Stimulated activated CD4-positive, alpha-beta T cell treated with anti-CD3 and anti-CD28 coated beads, Interleukin-2, amount 100 ng/mL, for 48 hours (primary cell): ENCODE measurements around the gene APH1A.
"Not testable (repeated sequence)": the region's sequence is repeated elsewhere in the genome, so short reads cannot be mapped to it uniquely, and the experiment has no call there.

Experiments
- DNase-seq, 2 donors: peaks; one replicate each; pipeline ENCODE4 v3.0.0-alpha.2; 2020

The APH1A gene

DNA sequence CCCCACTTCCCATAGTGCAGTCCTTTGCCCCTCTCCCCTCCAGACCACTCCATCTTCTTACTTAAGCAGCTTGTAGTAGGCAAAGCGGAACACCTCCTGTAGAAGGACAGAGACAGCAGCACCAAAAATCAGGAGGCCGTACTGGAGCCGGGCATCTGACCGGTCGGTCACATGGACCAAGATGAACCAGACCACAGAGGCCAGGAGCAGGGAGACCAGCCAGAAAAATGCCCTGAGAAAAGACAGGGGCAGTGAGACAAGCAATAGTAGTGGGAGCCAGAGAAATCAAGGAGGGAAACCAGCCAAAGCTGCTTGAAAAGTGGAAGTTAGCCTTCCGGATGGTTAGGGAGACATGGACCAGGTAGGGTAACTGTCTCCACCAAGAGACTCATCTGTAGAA lies 920 bp downstream of the APH1A start:
- no peak for DNase-seq

DNA sequence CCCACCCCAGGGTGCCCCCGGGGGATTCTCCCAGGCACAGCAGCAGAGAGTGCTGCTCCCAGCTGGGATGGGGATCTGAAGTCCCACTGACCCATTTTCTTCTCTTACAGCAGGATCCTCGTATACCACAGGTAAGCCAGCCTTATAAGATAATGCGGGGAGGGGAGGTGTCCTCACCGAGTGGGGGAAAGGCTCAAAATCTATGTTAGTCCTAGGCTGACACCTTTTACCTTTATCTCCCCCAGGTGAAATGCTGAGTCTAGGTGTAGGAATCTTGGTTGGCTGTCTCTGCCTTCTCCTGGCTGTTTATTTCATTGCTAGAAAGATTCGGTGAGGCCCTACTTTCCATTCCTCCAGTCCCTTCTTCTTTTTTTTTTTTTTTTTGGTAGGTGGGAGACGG lies 5.3 kb downstream of the APH1A start:
- no peak for DNase-seq

DNA sequence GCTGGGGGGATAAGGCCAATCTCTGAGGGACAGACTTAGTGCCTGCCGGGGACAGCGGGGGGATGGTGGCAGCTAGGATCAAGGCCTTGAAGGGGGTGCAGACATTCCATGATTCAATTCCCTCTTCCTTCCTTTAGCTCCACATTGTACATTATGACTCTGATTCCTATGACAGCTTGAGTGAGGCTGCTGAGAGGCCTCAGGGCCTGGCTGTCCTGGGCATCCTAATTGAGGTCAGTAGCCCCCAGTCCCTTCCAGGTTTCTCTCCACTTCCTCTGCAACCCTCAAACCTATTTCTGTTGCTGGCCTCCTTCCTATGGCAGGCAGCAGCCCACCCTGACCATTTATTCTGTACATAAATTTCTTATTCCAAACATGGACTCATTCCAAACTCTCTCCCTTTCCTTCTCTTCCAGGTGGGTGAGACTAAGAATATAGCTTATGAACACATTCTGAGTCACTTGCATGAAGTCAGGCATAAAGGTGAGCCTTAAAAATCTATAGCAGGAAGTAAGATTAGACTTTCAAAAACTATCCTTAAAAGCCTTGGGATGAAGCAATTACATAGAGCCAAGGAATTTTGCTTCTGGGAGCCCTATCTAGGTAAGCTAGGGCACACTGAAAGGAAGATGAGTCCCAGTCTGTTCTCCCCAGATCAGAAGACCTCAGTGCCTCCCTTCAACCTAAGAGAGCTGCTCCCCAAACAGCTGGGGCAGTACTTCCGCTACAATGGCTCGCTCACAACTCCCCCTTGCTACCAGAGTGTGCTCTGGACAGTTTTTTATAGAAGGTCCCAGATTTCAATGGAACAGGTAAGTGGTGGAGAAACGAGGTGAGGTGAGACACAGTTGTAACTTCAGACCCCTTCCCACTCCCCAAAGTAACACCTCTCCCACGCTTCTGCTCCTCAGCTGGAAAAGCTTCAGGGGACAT lies 6.2 kb downstream of the APH1A start:
- DNase-seq, result no peak

DNA sequence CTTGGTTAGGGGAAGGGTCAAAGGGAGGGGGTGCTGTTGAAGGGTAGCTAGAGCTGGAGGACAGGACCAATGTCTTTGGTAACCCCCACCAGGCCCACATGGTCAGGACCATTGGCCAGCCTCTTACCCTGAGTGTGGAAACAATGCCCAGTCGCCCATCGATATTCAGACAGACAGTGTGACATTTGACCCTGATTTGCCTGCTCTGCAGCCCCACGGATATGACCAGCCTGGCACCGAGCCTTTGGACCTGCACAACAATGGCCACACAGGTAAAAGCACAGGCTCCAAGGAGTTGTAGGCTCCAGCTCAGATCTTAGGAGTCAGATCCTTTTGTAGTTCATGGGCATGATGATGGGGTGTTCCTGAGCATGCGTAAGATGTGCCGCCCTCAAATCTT lies 7.4 kb downstream of the APH1A start:
- DNase-seq, result no peak

DNA sequence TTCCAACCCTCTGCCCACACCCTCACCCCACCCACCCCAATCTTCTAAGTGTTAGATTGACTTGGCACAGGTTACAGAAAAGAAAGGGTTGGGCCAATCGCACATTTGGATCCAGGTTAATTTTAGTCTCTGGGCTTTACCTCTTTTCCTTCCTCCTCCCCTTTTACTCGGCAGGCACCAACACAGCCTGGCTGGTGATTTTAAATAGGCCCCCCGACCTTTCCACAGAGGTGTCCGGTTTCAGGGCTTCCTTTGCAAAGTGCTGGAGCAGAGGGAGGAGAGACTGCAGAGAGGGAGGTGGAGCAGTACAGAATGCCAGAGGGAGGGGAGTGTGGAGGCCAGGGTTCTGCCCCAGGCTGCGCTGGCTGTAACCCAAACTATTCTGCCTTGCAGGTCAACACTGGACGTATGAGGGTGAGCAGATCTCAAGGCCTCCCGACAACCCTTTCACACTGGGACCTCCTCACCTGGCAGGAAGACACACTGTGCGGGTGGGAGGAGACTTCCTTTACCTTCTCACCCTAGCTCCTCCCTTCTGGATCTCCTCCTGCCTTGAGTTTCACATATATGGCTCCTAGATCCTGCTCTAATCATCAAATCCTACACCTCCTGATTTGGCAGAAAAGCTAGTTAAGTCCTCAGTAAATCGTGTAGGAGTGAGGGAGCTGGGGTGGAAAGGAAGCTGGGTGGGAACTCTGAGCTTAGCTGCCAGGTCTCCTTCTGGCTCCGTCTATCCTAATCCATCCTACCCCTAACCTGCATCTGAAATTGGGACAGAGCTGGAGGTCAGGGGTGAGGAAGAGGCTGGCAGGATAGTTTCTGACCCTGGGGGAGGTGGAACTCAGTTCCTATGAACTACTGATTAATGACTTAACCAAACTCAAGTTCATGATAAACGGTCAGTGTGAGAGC lies 8.8 kb downstream of the APH1A start:
- no peak for DNase-seq

DNA sequence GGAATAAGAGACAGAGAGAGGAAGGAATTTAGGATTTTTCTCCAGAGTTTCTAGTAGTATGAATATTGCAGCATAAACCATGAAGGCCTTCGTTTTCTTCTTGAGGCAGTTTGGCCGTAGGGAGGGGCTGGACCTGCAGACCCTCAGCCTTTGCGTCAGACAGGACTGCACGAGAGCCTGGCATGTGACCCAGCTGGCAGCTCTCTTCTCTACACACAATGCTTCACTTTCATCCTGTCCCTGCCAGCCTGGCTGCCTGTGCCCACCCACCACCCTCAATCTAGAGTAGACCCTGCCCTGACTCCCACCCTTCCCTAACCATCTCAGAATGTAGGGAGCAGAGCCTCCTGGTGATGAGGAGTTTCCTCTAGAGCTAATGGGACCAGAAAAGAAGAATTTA lies 9.6 kb downstream of the APH1A start:
- no peak for DNase-seq

DNA sequence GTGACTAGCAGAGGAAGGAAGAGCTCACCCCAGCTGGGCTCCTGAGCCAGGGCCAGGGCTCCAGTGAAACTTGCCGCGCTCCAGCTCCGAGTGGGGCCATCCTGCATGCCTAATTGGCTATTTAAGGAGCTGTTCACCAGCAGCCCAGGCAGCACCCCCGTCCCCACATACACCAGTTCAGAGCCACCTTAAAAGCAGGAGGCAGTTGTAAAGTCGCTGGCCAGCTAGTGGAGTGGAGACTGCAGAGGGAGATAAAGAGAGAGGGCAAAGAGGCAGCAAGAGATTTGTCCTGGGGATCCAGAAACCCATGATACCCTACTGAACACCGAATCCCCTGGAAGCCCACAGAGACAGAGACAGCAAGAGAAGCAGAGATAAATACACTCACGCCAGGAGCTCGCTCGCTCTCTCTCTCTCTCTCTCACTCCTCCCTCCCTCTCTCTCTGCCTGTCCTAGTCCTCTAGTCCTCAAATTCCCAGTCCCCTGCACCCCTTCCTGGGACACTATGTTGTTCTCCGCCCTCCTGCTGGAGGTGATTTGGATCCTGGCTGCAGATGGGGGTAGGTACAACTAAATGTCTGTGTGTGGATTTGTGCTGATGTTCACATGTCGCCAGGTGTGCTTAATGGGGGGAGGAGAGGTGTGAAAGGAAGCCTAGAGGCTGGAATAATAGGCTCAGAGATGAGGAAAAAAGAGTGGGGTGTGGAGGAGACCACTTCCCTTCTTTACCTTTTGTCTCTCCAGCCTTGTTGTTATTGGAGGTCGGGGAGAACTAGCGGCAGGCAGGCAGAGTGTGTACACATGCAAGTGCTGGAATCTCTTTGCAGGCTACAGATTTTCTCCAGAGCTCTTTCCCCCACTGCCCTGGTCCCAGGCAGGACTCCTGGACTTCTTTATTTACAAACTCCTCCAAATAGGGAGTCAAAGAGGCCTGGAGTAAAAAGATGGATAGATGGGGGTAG lies 10.9 kb downstream of the APH1A start, which contains the start of gene CA14:
CA14 (plus strand) TSS at position 151 of the 962 bp plus-strand sequence; CDS start at position 506, 355 bp downstream.
- DNase-seq, result no peak

DNA sequence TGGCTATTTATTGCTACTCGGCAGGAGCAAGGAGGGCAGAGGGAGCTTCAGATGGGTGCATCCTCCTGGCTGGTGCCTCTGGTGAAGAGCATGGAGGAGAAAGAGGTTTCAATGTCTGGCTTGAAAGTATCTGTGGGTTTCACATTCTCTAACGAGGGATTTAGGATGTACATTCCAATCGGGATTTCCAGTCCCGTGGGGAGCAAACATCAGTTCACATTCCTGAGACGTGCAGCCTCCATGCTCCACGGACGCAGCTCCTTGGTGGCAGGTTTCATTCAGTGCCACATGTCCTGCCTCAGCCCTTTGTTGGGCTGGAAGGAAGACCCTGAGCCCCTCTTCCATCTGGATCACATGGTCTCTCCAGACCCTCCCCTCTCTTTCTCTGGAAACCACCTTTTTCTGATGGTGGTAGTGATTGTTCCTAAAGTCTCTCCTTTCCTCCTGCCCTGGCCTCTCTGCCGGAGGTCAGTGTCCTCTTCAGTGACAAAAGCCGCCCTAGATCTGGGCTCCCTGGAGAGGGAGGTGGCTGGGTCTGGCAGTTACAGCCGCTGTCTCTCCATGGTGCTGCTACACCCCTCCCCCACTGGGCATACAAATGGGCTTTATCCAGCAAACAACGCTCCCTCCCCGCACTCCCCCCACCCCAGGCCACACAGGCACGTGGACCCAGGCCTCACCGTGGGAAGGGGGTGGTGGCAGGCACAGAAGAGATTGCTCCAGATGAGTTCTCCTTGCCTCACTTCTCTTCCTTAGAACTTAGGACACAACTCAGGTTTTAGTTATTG lies 12.1 kb downstream of the APH1A start:
- no peak for DNase-seq

DNA sequence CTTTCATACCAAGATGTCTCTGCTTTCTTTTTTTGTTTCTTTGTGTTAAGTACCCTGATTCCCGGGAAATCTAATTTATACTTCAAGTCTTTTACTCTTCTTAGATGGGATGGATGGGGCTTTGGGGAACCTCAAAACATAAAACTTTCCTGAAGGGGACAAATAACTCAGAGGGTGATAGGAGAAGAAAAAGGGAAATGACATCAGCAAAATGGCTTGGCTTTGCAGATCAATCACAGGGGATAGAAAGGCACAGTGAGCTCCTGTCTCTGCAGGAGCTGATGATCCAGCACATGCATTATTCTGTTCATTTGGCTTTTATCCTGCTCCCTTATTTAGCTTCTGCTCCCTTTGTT lies 12.6 kb downstream of the APH1A start:
- no peak for DNase-seq

DNA sequence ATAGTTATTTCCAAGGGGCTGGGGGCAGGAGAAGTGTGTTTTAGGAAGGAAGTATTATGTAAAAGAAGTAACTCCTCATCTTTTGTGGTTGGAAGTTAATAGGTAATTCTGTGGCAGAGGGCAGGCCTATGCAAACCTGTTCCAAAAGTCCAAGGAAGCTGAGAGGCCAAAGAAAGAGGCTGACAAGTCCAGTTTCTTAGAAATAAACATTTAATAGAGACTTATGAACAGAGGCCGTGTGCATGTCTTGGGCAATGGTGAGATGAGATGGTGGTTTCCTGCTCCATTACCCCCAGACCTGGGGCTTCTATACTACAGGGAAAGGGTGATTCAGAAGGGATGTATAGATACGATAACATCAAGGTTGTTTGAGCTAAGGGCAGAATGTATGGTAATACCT lies 18.9 kb downstream of the APH1A start:
- DNase-seq, result no peak

DNA sequence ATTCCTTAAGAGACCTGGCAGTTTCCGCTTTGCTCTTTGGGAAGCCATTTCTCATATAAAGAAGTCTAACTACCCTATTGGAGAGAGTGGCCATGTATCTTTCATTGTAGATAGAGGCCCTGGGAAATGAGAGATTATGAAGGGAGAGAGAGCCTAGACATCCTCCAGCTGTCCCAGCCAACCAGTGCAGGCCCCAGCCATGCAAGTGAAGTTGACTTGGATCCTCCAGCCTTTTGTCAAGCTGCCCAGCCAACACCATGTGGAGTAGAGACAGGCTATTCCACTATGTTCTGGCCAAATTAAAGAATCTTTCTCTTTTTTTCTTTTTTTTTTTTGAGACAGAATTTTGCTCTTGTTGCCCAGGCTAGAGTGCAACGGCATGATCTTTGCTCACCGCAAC lies 25.8 kb downstream of the APH1A start:
- no peak for DNase-seq

DNA sequence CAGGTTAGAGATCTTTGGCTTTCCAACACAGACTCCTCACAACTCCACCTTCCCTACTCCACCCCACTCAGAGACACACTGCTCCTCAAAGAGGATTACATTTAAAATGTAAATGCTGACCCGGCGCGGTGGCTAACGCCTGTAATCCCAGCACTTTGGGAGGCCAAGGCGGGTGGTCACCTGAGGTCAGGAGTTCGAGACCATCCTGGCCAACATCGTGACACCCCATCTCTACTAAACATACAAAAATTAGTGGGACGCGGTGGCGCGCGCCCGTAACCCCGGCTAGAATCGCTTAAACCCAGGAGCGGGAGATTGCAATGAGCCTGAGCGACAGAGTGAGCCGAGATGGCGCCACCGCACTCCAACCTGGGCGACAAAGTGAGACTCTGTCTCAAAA lies 31.1 kb downstream of the APH1A start:
- DNase-seq, result no peak

DNA sequence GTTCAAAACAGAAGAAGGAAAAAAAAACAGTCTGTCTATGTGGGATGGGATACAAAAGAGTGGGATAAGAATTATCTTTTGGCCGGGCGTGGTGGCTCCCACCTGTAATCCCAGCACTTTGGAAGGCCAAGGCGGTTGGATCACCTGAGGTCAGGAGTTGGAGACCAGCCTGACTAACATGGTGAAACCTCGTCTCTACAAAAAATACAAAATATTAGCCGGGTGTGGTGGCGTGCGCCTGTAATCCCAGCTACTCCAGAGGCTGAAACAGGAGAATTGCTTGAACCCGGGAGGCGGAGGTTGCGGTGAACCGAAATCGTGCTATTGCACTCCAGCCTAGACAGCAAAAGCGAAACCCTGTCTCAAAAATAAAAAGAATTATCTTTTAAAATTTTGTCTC lies 31.6 kb downstream of the APH1A start:
- not testable (repeated sequence) for DNase-seq

DNA sequence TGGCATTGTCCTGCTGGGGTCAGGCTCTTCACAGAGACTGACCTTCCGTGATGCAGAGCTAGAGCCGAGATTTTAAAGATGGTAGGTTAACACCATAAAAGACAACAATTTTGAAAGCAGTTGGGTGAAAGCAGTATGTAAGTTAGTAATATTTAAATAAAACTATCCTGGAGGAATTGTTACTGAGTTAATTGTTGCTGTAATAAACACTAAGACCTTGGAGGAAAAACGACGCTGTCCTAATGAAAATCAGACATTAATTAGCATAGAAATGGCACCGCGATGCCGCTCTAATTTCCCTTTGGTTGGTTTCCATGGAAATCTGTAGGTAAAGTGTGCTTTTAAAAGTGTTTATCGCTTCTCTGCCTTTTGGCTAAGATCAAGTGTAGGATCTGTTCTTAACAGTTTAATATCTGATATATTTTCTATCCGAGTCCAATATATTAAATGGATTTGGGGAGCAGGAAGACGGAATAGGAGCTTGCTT lies 32.2 kb downstream of the APH1A start:
- no peak for DNase-seq

DNA sequence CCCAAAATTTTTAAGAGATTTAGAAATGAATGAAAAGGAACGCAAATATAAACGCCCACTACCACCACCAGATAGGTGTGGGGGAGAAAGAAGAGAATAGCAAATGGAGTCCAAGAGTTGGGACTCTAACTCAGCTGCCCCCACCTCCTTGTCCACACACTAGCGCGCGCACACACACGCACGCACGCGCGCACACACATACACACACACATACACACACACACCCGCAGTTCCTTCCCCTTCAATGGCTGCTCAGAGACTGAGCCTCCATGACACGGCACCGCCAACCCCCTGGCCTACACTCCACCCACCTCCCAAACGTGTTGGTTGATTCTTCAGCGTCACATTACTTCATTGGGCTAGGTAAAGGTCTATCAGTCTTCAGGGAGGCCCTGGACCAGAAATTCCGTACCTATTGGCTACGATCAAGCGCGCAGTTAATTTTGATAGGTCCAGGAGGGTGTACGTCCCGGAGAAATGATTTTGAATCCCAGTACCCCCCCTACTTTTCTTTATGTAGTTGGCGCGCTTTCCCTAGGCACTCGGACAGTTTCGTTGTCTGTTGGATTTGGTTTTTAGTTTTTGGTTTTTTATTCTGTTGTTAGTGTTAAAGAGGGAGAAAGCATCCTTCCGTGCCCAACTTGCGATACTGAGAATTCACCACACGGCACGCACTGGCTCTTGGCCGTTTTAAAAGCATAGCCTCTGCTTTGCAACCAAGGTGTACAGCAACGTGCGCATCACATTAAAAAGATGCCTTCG lies 32.8 kb downstream of the APH1A start, which contains the start of gene ANP32E:
ANP32E (minus strand) TSS at position 261 of the 762 bp plus-strand sequence. CDS start 326 bp downstream, outside the sequence.
- peak; percentile 84 to 86 for DNase-seq

DNA sequence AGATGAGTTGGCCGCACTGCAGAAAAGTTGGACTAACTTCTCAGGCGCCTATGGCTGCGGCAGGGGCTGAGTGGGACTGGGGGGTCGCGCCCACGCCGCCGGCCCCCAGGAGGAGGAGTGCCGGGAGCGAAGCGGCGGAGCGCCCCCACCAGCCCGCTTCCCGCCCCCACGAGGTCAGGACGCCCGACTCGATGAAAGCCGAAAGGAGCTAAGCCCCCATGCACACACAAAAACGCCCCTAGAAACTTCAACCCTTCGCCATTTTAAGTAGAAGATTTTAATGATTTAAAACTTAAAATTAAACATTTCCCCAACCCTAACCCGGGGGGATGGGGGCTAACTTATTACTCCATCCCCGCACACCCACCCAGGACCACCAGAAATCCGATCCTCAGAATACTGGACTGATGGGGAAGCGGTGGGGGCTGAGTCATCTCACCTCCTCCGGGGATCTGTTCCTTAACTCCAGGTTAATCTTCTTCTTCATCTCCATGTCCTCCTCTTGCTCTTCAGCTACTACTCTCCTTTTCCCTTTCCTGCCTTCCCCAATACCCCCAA lies 33.4 kb downstream of the APH1A start:
- peak; percentile 24 to 26 for DNase-seq

DNA sequence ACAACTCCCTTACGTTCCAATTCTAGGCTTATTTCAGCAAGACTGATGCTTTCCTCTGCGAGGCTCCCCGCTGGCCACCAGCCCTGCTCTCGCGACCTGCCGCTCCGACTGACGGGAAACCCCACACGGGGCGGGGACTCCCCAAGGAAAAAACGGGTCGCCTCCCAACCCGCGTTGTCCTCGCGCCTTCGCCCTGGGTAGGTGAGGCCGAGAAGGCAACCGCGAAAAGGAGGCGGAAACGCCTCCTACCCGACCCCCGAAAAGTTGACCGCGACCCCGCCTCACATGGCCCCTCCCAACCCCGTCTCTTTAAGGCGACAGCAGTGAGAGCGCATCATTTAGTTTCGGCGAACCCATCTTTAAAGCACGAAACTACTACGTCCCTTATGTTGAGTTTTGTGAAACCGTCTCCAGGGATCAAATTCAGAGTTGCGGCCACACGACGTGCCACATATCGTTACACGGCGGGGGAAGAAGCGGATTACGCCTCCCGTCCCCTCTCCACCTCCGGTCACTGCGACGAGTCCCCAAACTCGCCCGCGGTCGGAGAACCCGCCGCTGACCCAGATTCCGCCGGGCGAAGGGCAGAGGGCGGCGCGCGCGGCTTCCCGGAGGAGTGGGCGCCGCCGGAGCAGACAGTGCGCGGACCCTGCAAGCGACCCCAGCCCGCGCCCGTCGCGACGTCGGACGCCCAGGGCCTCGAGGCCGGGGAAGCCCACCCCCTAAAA lies 34.1 kb downstream of the APH1A start:
- DNase-seq, result peak; percentile 81 to 85

DNA sequence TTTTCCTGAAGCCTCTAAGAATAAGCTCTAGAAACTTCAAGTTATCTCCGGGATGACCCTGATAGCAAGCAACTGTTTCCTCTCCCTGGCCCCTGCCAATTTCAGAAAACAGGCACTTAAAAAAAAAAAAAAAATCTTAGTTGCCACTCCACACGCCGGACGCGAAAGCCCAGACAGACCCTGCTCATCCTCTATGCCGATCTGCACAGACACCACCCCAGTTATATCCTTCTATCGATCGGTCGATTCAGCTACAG lies 34.6 kb downstream of the APH1A start:
- no peak for DNase-seq

DNA sequence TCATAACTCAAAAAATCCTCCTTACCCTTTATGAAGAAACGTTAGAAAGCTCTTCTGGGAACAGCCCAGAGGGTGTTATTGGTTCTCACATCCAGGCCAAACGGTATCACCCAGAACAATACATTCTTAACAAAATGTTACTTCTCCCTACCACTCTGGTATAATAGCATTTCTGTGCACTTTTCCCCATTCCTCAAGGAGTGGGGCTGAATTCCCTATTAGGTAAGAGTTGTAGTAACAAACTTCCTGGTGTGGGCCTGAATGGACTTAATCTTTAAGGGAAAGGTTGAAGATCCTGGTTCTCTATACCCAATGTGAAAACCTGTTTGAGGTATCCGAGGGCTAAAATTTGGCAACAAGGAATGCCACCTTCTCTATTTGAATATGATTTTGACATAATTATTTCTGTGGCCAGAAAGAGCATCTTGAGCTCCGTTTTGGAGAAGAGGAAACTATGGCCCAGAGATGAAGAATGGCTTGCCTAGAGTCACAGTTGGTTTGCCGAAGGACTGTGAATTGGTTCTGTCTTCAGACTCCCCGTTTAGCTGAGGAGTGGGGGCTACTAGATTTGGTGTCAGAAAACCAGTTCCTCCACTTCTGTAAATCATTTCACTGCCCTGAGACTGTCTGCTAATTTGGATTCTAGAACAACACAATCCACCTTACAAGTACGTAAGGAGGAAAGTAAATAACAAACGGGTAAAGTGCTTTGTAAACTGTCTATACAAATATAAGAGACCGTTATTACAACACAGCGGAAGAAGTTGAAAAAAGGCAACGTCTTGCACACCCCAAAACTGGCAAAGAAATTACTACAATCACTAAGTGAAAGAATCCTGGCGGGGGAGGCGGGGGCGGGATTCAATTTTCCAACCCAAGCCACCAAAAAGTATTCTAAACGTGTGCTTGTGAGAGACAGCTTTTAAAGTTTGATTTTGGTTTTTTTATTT lies 35.2 kb downstream of the APH1A start:
- peak in 1 of 2 donors; percentile 37 for DNase-seq
